ENCODE measurements around the gene TLCD5.

DNA sequence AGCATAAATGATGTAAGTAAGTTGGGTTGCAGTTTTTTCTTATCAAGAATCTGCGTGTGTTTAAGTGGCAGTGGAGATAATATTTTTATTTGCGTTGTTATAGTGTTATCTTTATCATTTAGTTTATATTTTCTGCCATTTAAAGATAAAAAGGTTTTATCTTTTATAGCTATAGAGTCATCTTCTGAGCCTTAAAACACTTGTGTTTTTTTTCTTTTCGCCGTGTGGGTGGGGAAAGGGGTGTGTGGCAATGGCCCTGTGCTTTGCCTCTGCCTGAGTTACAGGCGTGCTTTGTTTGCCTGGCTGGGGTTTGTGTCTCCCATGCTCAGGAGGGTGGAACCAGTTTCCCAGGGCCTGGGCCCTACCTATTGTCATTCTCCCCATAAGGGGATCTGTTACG, 27.3 kb downstream of the TLCD5 start:
- TF ChIP-seq EP300 (IDR thresholded peaks at IDR 0.05) (no peak), POLR2A (IDR thresholded peaks at IDR 0.05) (no peak)
- TF ChIP-seq, protein P1, sequence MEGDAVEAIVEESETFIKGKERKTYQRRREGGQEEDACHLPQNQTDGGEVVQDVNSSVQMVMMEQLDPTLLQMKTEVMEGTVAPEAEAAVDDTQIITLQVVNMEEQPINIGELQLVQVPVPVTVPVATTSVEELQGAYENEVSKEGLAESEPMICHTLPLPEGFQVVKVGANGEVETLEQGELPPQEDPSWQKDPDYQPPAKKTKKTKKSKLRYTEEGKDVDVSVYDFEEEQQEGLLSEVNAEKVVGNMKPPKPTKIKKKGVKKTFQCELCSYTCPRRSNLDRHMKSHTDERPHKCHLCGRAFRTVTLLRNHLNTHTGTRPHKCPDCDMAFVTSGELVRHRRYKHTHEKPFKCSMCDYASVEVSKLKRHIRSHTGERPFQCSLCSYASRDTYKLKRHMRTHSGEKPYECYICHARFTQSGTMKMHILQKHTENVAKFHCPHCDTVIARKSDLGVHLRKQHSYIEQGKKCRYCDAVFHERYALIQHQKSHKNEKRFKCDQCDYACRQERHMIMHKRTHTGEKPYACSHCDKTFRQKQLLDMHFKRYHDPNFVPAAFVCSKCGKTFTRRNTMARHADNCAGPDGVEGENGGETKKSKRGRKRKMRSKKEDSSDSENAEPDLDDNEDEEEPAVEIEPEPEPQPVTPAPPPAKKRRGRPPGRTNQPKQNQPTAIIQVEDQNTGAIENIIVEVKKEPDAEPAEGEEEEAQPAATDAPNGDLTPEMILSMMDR (IDR thresholded peaks at IDR 0.05), result no peak

Data from tibial nerve (tissue), 4 donors.